OCI-LY3 (cell line): ENCODE measurements around the gene TPM4.

Experiments
- CTCF ChIP-seq: fragments of 200-600, 300-600 bp; sonication (generic); IDR thresholded peaks from 2 replicates; pipeline ENCODE4 v1.5.1; 2014; ENCODE audit warnings: antibody characterized with exemption, low read length, low read depth
- EZH2phosphoT487 ChIP-seq: fragments of 200-600 bp; shearing (Covaris generic); IDR thresholded peaks from 2 replicates; pipeline ENCODE4 v1.6.1; 2018; ENCODE audit warnings: antibody characterized with exemption, mixed run types, low read depth

DNA sequence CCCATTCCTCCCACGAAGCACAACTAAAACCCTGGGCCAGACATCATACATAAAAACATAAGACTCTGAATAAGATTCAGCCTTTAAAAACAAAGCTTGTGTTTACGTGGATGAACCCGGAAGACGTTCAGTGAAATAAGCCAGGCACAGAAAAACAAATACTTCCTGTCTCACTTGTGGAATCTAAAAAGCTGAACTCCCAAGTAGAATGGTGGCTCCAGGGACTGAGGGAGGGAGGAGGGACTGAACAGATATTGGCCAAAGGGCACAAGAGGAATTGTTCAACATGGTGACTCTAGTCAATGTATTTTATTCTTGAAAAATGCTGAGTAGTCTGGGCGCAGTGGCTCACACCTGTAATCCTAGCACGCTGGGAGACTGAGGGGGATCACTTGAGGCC, 35.7 kb upstream of the TPM4 start:
- TF ChIP-seq CTCF (no peak), EZH2phosphoT487 (no peak)
